ENCODE data around the gene CDC42SE2. TPM values are rescaled to one million over a fixed set of nuclear protein-coding genes. Genes with fewer than 3 reads are reported as not detected.
A peak's percentile ranks its signal among the peaks of the same experiment; 100 is the strongest.
"Not testable (repeated sequence)": the region's sequence is repeated elsewhere in the genome, so short reads cannot be mapped to it uniquely, and the experiment has no call there.

CDC42SE2 gene
- total RNA-seq, 1 experiment from 2014 or later: 36.7 TPM

GRCh38 chr5:131250751-131251475 is 12.9 kb upstream of the CDC42SE2 start:
- DNase-seq (ENCODE audit: low spot score): no peak

- no peak for DNase-seq (ENCODE audit: low spot score)
Measured at GRCh38 chr5:131252824-131253171, 11.1 kb upstream of the CDC42SE2 start.

GRCh38 chr5:131254025-131254424 is 9.8 kb upstream of the CDC42SE2 start:
- not testable (repeated sequence) for DNase-seq (ENCODE audit: low spot score)

- no peak for DNase-seq (ENCODE audit: low spot score)
Measured at GRCh38 chr5:131254741-131255140, 9.1 kb upstream of the CDC42SE2 start.

- no peak for DNase-seq (ENCODE audit: low spot score)
Measured at GRCh38 chr5:131256507-131256823, 7.4 kb upstream of the CDC42SE2 start.

GRCh38 chr5:131258733-131259132 is 5.1 kb upstream of the CDC42SE2 start:
- no peak for DNase-seq (ENCODE audit: low spot score)

- DNase-seq (ENCODE audit: low spot score): no peak
Measured at GRCh38 chr5:131259326-131259725, 4.5 kb upstream of the CDC42SE2 start.

GRCh38 chr5:131260895-131261294 is 3.0 kb upstream of the CDC42SE2 start:
- no peak for DNase-seq (ENCODE audit: low spot score)

GRCh38 chr5:131261483-131261882 is 2.4 kb upstream of the CDC42SE2 start:
- no peak for DNase-seq (ENCODE audit: low spot score)

- no peak for DNase-seq (ENCODE audit: low spot score)
Measured at GRCh38 chr5:131262953-131263541, 806 bp upstream of the CDC42SE2 start.

GRCh38 chr5:131264451-131265099 is 722 bp downstream of the CDC42SE2 start:
- DNase-seq (ENCODE audit: low spot score): no peak

GRCh38 chr5:131265311-131265803 is 1.5 kb downstream of the CDC42SE2 start:
- DNase-seq (ENCODE audit: low spot score): peak; percentile 32

- DNase-seq (ENCODE audit: low spot score): no peak
Measured at GRCh38 chr5:131266370-131267060, 2.7 kb downstream of the CDC42SE2 start.

GRCh38 chr5:131268758-131269370 is 5.0 kb downstream of the CDC42SE2 start:
- DNase-seq (ENCODE audit: low spot score): no peak

GRCh38 chr5:131270809-131271208 is 7.0 kb downstream of the CDC42SE2 start:
- DNase-seq (ENCODE audit: low spot score): no peak

- not testable (repeated sequence) for DNase-seq (ENCODE audit: low spot score)
Measured at GRCh38 chr5:131271888-131272287, 8.0 kb downstream of the CDC42SE2 start.

- no peak for DNase-seq (ENCODE audit: low spot score)
Measured at GRCh38 chr5:131272307-131272706, 8.5 kb downstream of the CDC42SE2 start.

GRCh38 chr5:131272724-131273123 is 8.9 kb downstream of the CDC42SE2 start:
- DNase-seq (ENCODE audit: low spot score): no peak

- no peak for DNase-seq (ENCODE audit: low spot score)
Measured at GRCh38 chr5:131274326-131275063, 10.6 kb downstream of the CDC42SE2 start.

GRCh38 chr5:131276072-131276471 is 12.2 kb downstream of the CDC42SE2 start:
- DNase-seq (ENCODE audit: low spot score): no peak

- no peak for DNase-seq (ENCODE audit: low spot score)
Measured at GRCh38 chr5:131277447-131277846, 13.6 kb downstream of the CDC42SE2 start.
